ENCODE data around the gene IRAK2.
A peak's percentile ranks its signal among the peaks of the same experiment; 100 is the strongest.

Gene IRAK2

DNA sequence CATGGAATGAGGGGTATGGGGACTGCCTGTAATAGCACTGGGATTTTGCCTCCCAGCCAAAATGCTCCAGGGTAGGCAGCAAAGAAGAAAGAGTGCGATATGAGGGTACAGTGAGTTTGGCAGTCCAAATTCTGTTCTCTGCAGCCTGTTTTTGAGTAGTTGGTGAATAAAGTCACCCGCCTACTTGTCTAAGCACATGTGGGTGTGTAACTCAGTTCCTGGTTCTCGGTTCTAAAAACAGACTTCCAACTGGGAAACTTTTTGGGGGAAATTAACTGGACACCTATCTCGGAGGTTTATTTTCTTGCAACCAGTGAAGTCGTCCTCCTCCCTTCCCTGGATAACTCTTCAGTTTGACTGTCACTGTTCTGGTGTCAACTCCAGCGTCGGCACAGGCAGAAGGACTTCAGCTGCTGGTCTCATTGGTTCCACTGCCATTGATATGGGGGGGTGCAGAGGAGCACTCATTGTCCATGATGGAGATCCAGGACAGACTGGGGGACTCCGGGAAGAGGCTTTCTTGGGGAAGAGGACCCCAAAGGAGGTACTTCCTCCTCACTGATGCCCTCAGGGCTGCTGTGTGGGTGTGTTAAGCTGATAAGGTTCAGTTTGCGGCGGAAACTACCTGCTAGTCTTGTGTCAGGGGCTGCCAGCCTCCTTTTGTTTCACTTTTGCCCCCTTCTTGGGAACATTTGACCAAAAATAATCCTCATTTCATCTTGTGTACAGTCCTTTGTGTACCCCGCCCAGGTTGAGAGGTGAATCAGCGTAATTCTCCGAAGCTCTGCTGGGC, 114.9 kb downstream of the IRAK2 start:
- peaks cover 30% of the 10 kb centered on the region for H3K36me3 ChIP-seq (ENCODE audit: control insufficient read depth, insufficient read depth, low read length)

GRCh38 chr3:10280177-10280529, 115.4 kb downstream of the IRAK2 start:
- Histone ChIP-seq H3K36me3 (ENCODE audit: control insufficient read depth, insufficient read depth, low read length) (peaks cover 30% of the 10 kb centered on the region), H3K27me3 (replicated peaks; ENCODE audit: control insufficient read depth, insufficient read depth, low read length) (no peaks in the 10 kb centered on the region), H3K4me3 (replicated peaks; ENCODE audit: low read depth, low read length) (no peak overlapping the region)
- TF ChIP-seq, protein P1, sequence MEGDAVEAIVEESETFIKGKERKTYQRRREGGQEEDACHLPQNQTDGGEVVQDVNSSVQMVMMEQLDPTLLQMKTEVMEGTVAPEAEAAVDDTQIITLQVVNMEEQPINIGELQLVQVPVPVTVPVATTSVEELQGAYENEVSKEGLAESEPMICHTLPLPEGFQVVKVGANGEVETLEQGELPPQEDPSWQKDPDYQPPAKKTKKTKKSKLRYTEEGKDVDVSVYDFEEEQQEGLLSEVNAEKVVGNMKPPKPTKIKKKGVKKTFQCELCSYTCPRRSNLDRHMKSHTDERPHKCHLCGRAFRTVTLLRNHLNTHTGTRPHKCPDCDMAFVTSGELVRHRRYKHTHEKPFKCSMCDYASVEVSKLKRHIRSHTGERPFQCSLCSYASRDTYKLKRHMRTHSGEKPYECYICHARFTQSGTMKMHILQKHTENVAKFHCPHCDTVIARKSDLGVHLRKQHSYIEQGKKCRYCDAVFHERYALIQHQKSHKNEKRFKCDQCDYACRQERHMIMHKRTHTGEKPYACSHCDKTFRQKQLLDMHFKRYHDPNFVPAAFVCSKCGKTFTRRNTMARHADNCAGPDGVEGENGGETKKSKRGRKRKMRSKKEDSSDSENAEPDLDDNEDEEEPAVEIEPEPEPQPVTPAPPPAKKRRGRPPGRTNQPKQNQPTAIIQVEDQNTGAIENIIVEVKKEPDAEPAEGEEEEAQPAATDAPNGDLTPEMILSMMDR (IDR thresholded peaks at IDR 0.05; ENCODE audit: insufficient read depth, low read length, poor library complexity, severe bottlenecking): peak; percentile 20
- no peak for DNase-seq (ENCODE audit: extremely low read depth, insufficient read length)

More for the DNA sequence above, 114.9 kb downstream of the IRAK2 start:
- TF ChIP-seq, protein P1 (IDR thresholded peaks at IDR 0.05; ENCODE audit: insufficient read depth, low read length, poor library complexity, severe bottlenecking): no peak
- no peaks in the 10 kb centered on the region for H3K27me3 ChIP-seq (replicated peaks; ENCODE audit: control insufficient read depth, insufficient read depth, low read length)
- DNase-seq (ENCODE audit: extremely low read depth, insufficient read length): no peak
- no peak overlapping the region for H3K4me3 ChIP-seq (replicated peaks; ENCODE audit: low read depth, low read length)

DNA sequence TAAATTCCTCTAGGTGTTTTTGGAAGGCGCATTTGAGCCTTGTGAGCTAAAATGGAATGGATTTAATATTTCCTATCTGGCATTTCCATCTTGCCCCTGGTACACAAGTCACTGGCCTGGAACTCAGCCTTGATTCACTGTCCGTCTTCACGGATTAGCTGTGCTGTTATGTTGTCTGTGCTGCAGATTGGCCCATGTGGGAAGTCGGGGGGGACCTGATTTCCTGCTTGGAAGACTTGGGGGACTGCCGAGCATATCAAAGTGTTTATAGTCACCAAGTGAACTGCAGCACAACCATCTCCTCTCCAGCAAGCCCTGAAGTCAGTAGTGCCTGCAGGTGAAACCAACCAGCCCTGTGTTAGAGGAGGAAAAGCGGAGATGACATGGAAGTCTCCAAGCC, 115.9 kb downstream of the IRAK2 start:
- no peak overlapping the region for H3K4me3 ChIP-seq (replicated peaks; ENCODE audit: low read depth, low read length)
- peaks cover 30% of the 10 kb centered on the region for H3K36me3 ChIP-seq (ENCODE audit: control insufficient read depth, insufficient read depth, low read length)
- no peaks in the 10 kb centered on the region for H3K27me3 ChIP-seq (replicated peaks; ENCODE audit: control insufficient read depth, insufficient read depth, low read length)
- TF ChIP-seq, protein P1 (IDR thresholded peaks at IDR 0.05; ENCODE audit: insufficient read depth, low read length, poor library complexity, severe bottlenecking): no peak
- no peak for DNase-seq (ENCODE audit: extremely low read depth, insufficient read length)

- H3K27me3 ChIP-seq (replicated peaks; ENCODE audit: control insufficient read depth, insufficient read depth, low read length): no peaks in the 10 kb centered on the region
- TF ChIP-seq, protein P1 (IDR thresholded peaks at IDR 0.05; ENCODE audit: insufficient read depth, low read length, poor library complexity, severe bottlenecking): no peak
- no peak for DNase-seq (ENCODE audit: extremely low read depth, insufficient read length)
- H3K36me3 ChIP-seq (ENCODE audit: control insufficient read depth, insufficient read depth, low read length): peaks cover 24% of the 10 kb centered on the region
- no peak overlapping the region for H3K4me3 ChIP-seq (replicated peaks; ENCODE audit: low read depth, low read length)
Measured at GRCh38 chr3:10281951-10282350, 117.2 kb downstream of the IRAK2 start.

DNA sequence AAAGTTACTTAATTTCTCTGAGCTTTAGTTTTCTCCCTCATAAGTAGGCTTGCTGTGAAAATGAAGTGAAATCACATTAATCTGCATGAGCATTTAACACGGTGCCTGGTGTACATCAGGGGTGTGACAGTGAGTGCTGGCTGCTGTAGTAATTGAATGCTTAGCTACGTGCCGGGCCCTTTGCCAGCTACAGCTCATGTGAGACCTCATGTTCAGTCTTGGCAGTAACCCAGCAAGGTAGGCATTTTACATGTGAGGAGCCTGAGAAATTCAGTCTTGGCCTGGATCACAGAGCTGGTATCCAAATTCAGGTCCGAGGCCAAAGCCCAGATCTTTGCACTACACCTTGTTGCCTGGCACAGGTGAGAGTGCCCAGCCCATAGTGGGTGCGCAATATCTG, 118.9 kb downstream of the IRAK2 start:
- no peak for DNase-seq (ENCODE audit: extremely low read depth, insufficient read length)
- Histone ChIP-seq H3K27me3 (replicated peaks; ENCODE audit: control insufficient read depth, insufficient read depth, low read length) (no peaks in the 10 kb centered on the region), H3K36me3 (ENCODE audit: control insufficient read depth, insufficient read depth, low read length) (peaks cover 27% of the 10 kb centered on the region), H3K4me3 (replicated peaks; ENCODE audit: low read depth, low read length) (no peak overlapping the region)
- TF ChIP-seq, protein P1 (IDR thresholded peaks at IDR 0.05; ENCODE audit: insufficient read depth, low read length, poor library complexity, severe bottlenecking): no peak
